Measurements from ENCODE around the gene PLA2G5.

Gene PLA2G5

GRCh38 chr1:20068722-20069121, 1.3 kb upstream of the PLA2G5 start:
- DNase-seq (ENCODE audit: low spot score) = no peak

DNA sequence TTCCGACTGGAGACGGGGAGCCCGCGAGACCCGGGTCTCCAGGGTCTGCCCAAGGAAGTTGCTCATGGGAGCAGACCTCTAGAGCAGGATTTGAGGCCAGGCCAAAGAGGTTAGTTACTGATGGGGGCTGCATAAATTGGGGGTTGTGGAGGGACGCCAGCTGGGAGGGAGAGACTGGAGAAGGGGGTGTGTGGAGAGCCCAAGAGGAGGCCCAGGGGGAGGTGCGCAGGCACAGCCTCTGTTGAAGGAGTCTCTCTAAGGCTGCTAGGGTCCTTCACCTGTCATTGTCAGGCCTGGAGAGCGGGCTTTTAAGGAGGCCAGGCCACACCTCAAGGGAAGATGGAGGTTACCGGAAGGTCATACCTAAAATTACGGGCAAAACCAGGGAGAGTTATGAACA, 363 bp downstream of the PLA2G5 start:
- DNase-seq (ENCODE audit: low spot score) = no peak

DNA sequence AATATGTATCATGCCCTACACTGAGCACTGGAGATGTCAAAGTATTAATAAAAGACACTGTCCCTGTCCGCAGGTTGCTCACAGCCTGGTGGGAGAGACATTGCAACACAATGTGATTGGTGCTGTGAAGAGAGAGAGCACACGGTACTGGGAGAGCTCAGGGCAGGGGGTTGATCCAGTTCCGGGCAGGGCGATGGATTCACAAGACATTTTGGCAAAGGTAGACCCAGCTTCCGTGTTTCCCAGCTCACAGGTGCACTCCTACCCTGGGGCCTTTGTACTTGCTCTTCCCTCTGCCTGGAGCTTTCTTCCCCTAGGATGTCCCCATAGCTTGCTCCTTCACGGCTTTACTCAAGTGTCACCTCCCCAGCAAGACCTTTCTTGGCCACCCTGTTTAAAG, 1.4 kb downstream of the PLA2G5 start:
- DNase-seq (ENCODE audit: low spot score) = no peak

- DNase-seq (ENCODE audit: low spot score) = no peak
These were observed 2.8 kb downstream of the PLA2G5 start for GRCh38 chr1:20072771-20073170.

DNA sequence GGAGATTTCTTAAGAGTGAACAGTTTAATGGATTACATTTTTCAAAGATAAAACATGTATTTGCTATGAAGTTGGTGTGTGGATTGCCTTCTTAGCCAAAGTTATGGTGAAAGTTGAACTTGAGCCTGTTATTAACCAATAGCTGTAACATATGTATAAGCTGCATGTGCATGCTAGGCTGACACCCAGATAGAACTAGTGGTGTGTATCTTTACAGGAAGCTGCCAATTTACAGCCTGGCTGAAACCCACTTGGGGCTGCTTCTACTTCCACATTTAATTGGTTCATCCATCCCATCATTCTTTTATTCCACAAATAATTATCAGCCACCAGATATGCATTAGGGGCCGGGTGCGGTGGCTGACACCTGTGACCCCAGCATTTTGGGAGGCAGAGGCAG, 3.3 kb downstream of the PLA2G5 start:
- no peak for DNase-seq (ENCODE audit: low spot score)

DNA sequence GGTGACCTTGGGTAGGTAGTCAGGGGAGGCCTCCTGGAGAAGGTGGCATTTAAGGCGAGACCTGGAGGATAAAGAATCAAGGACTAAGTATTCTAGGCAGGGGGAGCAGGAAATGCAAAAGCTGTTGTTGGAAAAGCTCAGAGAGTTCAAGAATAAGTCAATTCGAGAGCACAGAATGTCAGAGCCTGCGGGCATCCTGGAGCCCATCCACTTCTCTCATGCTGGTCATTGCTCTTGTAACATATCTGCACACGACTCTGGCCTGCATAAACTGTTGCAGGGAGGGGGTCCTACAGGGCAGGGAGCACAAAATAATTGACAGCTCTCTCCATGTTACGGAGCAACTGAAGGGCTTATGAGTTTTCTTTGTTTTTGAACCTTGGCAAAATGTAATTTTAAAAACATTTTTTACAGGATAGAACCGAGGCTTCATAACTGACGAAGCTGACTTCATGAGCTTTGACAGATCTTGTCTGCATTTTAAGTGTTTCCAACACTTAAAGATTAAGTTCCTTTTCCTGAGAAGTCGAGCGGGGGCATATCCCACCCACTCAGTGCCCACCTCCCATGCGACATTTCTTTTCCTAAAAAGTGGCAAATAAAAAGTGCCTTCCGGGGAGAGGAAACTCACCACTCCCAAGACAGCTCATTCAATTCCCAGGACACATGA, 4.2 kb downstream of the PLA2G5 start:
- no peak for DNase-seq (ENCODE audit: low spot score)

DNA sequence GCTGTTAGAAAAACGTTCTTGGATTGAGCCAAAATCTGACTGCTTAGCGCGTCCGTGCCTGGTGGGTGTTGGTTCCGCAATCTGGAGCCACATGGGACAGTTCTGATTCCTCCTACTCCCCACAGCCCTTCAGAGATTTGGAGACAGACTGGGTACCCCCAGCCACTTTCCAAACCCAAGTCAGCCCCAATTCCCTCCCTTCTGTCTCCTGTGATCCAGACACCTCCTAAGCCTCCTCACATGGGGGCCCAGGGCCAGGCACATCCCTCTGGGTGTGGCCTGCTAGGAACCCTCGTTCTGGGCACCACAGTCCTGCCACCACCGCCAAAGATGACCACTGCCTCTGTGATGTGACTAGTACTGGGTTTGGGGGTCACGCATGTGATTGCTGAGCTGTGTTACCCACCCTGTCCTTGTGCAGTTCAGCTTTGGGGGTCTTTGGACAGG, 4.8 kb downstream of the PLA2G5 start:
- no peak for DNase-seq (ENCODE audit: low spot score)

DNA sequence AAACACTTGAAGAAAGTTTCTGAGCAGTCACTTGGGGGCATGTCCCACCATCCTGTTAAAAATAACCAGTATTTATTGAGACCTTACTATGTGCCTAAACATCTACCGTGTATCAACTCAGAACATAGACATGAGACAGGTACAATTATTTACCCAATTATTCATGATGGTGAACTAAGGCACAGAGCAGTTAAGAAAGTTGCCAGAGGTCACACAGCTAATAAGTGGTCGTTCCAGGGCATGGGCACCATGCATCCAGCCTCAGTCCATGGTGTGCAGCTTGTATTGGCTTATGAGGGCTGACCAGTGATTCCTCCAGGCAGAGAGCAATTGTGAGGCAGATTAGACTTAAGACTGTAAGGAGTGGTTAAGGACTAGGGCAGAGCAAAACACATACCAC, 5.4 kb downstream of the PLA2G5 start:
- DNase-seq (ENCODE audit: low spot score) = no peak

DNA sequence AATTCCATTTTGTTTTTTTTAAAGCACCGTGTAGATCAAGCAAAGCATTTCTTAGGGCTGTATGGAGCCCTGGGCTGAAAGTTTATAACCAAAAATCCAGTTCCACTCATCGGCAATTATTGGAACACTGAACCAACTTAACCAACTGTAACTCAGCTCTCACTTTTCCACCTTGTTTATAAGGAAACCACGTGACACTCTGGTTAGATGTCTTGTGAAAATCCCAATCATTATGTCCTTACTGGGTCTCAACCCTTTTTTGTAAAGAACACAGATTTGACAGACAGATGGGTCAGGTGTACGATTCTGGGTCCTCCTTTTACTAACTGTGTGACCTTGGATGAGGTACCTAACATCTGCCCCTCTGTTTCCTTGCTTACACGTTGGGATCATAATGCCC, 6.2 kb downstream of the PLA2G5 start:
- DNase-seq (ENCODE audit: low spot score) = no peak

GRCh38 chr1:20076710-20077461, 6.9 kb downstream of the PLA2G5 start:
- no peak for DNase-seq (ENCODE audit: low spot score)

GRCh38 chr1:20078171-20078651, 8.2 kb downstream of the PLA2G5 start:
- DNase-seq (ENCODE audit: low spot score) = no peak

- DNase-seq (ENCODE audit: low spot score) = no peak
These were observed 8.7 kb downstream of the PLA2G5 start for GRCh38 chr1:20078711-20079110.

GRCh38 chr1:20079661-20080305, 9.8 kb downstream of the PLA2G5 start:
- no peak for DNase-seq (ENCODE audit: low spot score)

DNA sequence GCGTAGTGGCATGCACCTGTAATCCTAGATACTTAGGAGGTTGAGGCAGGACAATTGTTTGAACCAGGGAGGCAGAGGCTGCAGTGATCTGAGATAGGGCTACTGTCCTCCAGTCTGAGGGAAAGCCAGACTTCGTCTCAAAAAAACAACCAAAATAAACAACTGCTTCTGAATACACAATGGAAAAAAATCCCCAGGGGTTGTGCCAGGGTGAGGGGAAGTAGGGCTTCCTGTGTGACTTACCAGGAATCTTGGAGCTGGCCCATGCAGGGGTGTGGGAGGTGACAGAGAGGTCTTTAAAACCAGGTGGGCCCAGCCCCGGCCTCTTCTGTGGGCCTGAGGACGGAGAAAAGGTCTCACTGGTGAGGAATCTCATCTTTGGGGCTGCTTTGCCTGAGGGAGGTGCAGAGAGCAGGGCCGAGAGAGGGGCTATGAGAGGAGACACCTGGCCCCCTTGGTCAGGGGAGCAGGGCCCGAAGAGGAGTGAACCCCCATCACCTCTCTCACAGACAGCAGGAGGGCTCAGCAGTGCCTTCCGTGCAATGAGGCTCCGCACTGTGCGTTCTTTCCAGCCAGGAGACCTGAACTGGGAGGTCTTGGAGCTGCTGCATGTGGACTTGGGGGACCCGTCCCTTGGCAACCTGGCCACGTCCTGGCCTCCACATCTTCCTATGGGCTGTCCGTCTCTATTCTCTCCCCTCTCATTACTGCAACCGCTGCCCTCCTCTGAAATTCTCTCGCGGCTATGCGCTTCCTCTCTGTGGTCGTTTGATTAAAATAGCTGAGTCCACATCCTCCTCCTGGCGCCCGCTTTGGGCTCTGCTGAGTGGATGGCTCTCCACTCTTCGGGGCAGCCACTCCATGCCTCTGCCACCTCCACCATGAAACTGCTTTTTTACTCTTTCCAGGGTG, 10.7 kb downstream of the PLA2G5 start:
- DNase-seq (ENCODE audit: low spot score) = no peak

GRCh38 chr1:20081353-20081810, 11.4 kb downstream of the PLA2G5 start:
- no peak for DNase-seq (ENCODE audit: low spot score)

- no peak for DNase-seq (ENCODE audit: low spot score)
These were observed 12.8 kb downstream of the PLA2G5 start for GRCh38 chr1:20082772-20083171.

- no peak for DNase-seq (ENCODE audit: low spot score)
These were observed 13.4 kb downstream of the PLA2G5 start for GRCh38 chr1:20083178-20083944.

DNA sequence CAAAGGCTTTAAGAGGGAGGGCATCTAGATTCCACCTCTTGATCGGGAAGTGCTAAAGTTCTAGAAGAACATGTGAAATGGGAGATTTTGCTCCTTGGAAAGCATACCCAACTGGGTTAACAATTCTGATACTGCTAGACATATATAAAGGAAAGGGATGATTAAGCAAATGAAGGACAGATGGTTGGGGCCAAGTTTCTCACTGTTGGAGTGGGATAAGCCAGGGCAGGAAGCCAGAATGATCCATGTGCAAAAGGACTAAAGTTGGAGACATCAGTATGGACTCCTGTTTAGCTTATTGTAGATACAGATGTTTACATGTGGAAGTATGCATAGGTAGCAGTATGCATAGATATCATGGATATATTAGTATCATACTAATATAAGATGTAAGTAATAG, 16.8 kb downstream of the PLA2G5 start:
- DNase-seq (ENCODE audit: low spot score) = no peak

DNA sequence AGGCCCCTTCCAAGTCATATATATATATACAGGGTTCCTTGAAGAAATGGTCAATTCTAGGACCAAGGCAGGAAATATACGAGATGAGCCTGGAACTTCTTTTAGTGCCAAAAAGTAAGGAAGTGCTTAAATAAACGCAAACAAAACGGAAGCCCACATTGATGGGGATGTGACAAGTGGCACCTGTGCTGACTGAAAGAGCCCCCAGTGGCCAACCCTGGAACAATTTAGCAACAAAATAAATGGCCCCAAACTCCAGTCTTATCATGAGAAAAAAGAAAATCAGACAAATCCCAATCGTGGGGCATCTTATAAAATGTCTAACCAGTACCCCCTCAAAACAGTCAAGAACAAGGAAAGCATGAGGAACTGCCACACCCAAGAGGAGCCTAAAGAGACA, 17.7 kb downstream of the PLA2G5 start:
- DNase-seq (ENCODE audit: low spot score) = no peak

- DNase-seq (ENCODE audit: low spot score) = no peak
These were observed 19.5 kb downstream of the PLA2G5 start for GRCh38 chr1:20089328-20090077.

Data from hepatic stellate cell (primary cell).